HEK293T (cell line): Measurements from ENCODE around the gene SEC61A1.

Source experiments
- CTCF ChIA-PET: fragments of 350-600 bp; formaldehyde crosslinking; extraction: SDS; loops from one replicate; lab custom pipeline; 2021; ENCODE audit warnings: antibody characterized with exemption, inconsistent platforms; lab: Yijun Ruan, JAX
- POLR2A ChIA-PET: fragments of 350-600 bp; formaldehyde crosslinking; extraction: SDS; loops from one replicate; lab custom pipeline; 2020; ENCODE audit warnings: antibody characterized with exemption, inconsistent platforms; lab: Yijun Ruan, JAX
- DNase-seq: peaks from one replicate; pipeline ENCODE4 v3.0.0; 2012; ENCODE audit warnings: mixed read lengths; ENCODE audit errors: extremely low spot score
- ARNT ChIP-seq: fragments of 450-650 bp; IDR thresholded peaks from 2 replicates; pipeline ENCODE4 v1.6.1; 2017; ENCODE audit warnings: mild to moderate bottlenecking
- BHLHE40 ChIP-seq: fragments of 450-650 bp; IDR thresholded peaks from 2 replicates; pipeline ENCODE4 v1.6.1; 2016; ENCODE audit warnings: mild to moderate bottlenecking, moderate library complexity, borderline replicate concordance
- CTBP1 ChIP-seq: fragments of 450-650 bp; IDR thresholded peaks from 2 replicates; pipeline ENCODE4 v1.6.1; 2016; ENCODE audit warnings: borderline replicate concordance
- ELF4 ChIP-seq: fragments of 450-650 bp; IDR thresholded peaks from 2 replicates; pipeline ENCODE4 v1.6.1; 2017; ENCODE audit warnings: antibody characterized with exemption
- FOXA1 ChIP-seq: fragments of 450-650 bp; IDR thresholded peaks from 2 replicates; pipeline ENCODE4 v1.6.1; 2016; ENCODE audit warnings: mild to moderate bottlenecking
- FOXK2 ChIP-seq: fragments of 450-650 bp; IDR thresholded peaks from 2 replicates; pipeline ENCODE4 v1.6.1; 2016; ENCODE audit warnings: mild to moderate bottlenecking
- FOXM1 ChIP-seq: fragments of 450-650 bp; IDR thresholded peaks from 2 replicates; pipeline ENCODE4 v1.6.1; 2017; ENCODE audit warnings: mild to moderate bottlenecking, borderline replicate concordance
- HDGF ChIP-seq: fragments of 450-650 bp; IDR thresholded peaks from 2 replicates; pipeline ENCODE4 v1.6.1; 2017; ENCODE audit warnings: antibody characterized with exemption, borderline replicate concordance
- L3MBTL2 ChIP-seq: fragments of 450-650 bp; conservative IDR thresholded peaks from 2 replicates; pipeline ENCODE4 v1.6.1; 2016; ENCODE audit warnings: mild to moderate bottlenecking
- LEF1 ChIP-seq: fragments of 450-650 bp; IDR thresholded peaks from 2 replicates; pipeline ENCODE4 v1.6.1; 2017; ENCODE audit warnings: mild to moderate bottlenecking, borderline replicate concordance
- NFRKB ChIP-seq: fragments of 450-650 bp; IDR thresholded peaks from 2 replicates; pipeline ENCODE4 v1.6.1; 2016; ENCODE audit warnings: mild to moderate bottlenecking, moderate library complexity
- PKNOX1 ChIP-seq: fragments of 450-650 bp; IDR thresholded peaks from 2 replicates; pipeline ENCODE4 v1.6.1; 2016
- SP1 ChIP-seq: fragments of 450-650 bp; IDR thresholded peaks from 2 replicates; pipeline ENCODE4 v1.6.1; 2017
- SUZ12 ChIP-seq: fragments of 450-650 bp; IDR thresholded peaks from 2 replicates; pipeline ENCODE4 v1.6.1; 2016; ENCODE audit warnings: mild to moderate bottlenecking
- TARDBP ChIP-seq: fragments of 450-650 bp; IDR thresholded peaks from 2 replicates; pipeline ENCODE4 v1.6.1; 2016
- ZNF384 ChIP-seq: fragments of 450-650 bp; IDR thresholded peaks from 2 replicates; pipeline ENCODE4 v1.6.1; 2016

SEC61A1 gene

GRCh38 chr3:128078875-128079274, 26.6 kb downstream of the SEC61A1 start:
- ChIA-PET CTCF (no interaction called here), POLR2A (interaction anchor here (1.0 kb wide), 1 partner anchor 45 kb away, joined by 4 read pairs; the partner anchor contains the start of gene RUVBL1)
- TF ChIP-seq PKNOX1 (no peak), ARNT (no peak), BHLHE40 (no peak), FOXA1 (no peak), L3MBTL2 (no peak), SUZ12 (no peak), HDGF (no peak), ZNF384 (no peak)
- no peak for DNase-seq

GRCh38 chr3:128079823-128080222, 27.6 kb downstream of the SEC61A1 start:
- ChIA-PET POLR2A (no interaction called here), CTCF (no interaction called here)
- no peak for TF ChIP-seq FOXM1
- no peak for TF ChIP-seq PKNOX1
- no peak for TF ChIP-seq ELF4
- TF ChIP-seq ZNF384, result no peak
- TF ChIP-seq L3MBTL2, result no peak
- no peak for TF ChIP-seq SUZ12
- TF ChIP-seq TARDBP, result no peak
- TF ChIP-seq FOXK2, result no peak
- no peak for TF ChIP-seq CTBP1
- TF ChIP-seq BHLHE40, result no peak
- TF ChIP-seq SP1, result no peak
- no peak for TF ChIP-seq LEF1
- TF ChIP-seq NFRKB, result no peak
- DNase-seq, result no peak

GRCh38 chr3:128080323-128081080, 28.3 kb downstream of the SEC61A1 start:
- ChIA-PET CTCF (no interaction called here), POLR2A (no interaction called here)
- DNase-seq, result no peak
- TF ChIP-seq PKNOX1, result no peak
- TF ChIP-seq ELF4, result no peak
- TF ChIP-seq SUZ12, result no peak
- TF ChIP-seq LEF1, result no peak
- no peak for TF ChIP-seq FOXK2
- no peak for TF ChIP-seq FOXM1
- TF ChIP-seq HDGF, result no peak
- no peak for TF ChIP-seq TARDBP
- no peak for TF ChIP-seq FOXA1
- no peak for TF ChIP-seq L3MBTL2
- no peak for TF ChIP-seq ZNF384
- TF ChIP-seq SP1, result no peak

- TF ChIP-seq ARNT (no peak), NFRKB (no peak), BHLHE40 (no peak), FOXM1 (no peak), FOXK2 (no peak), PKNOX1 (no peak), LEF1 (no peak)
- no peak for DNase-seq
- CTCF ChIA-PET, result no interaction called here
- POLR2A ChIA-PET, result no interaction called here
Observed at GRCh38 chr3:128081226-128081625, 29.0 kb downstream of the SEC61A1 start.

GRCh38 chr3:128081846-128082245, 29.6 kb downstream of the SEC61A1 start:
- DNase-seq, result no peak
- ChIA-PET POLR2A (no interaction called here), CTCF (no interaction called here)
- TF ChIP-seq TARDBP, result no peak
- TF ChIP-seq FOXK2, result no peak
- no peak for TF ChIP-seq LEF1
- no peak for TF ChIP-seq ELF4
- no peak for TF ChIP-seq CTBP1
- no peak for TF ChIP-seq ARNT
- TF ChIP-seq L3MBTL2, result no peak
- TF ChIP-seq SP1, result no peak
- no peak for TF ChIP-seq BHLHE40
- TF ChIP-seq ZNF384, result no peak
- TF ChIP-seq FOXA1, result no peak
- no peak for TF ChIP-seq NFRKB
- TF ChIP-seq PKNOX1, result no peak
- TF ChIP-seq HDGF, result no peak
- TF ChIP-seq FOXM1, result no peak
- TF ChIP-seq SUZ12, result no peak
